ENCODE data around the gene SMNDC1.

- TF ChIP-seq POLR2AphosphoS5 (IDR thresholded peaks at IDR 0.05; ENCODE audit: borderline replicate concordance, low read depth, low read length) = no peak
- TF ChIP-seq EZH2 (IDR thresholded peaks at IDR 0.05) = no peak
These were observed 42.2 kb upstream of the SMNDC1 start for GRCh38 chr10:110346914-110347313.

All from SK-N-MC (cell line).